Measurements from ENCODE around the gene ARHGAP26.

The ARHGAP26 gene

DNA sequence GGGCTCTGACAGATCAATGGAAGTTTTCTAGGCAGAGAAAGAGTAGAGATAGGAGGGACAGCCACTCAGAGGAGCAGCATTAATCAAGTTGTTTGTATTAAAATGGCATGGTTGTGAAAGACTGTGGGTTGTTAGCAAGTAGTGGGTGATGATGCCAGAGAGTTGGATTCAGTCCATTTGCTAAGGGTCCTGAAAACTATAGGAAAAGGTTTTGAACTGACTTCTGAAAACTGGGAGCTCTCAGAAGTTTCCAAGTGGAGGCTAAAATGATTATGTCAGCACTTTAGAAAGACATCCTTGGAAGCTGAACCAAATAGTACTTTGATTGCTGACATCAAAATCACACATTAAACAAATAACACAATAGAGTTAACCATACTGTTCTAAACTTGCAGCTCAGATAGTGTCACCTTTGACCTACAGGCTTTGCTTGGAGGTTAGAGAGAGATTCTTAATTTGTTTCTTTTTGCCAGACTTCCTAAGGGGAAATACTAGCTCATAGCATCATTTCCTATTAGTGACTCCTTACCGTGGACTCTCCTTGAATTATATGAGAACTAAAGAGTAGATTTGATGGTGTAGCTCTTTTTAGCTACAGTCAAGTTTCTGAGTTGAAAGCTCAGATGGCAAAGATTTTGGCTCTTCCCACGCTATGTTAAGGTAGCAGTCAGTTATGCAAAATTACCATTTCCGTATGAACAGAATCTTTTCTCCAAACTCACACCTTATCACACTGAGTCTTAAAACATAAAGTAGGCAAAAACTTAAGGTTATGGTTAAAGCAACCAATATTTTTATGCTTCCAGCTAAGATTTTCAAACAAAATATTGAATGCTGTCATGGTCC, 356.2 kb downstream of the ARHGAP26 start:
- Histone ChIP-seq H3K27ac (ENCODE audit: low read length) (no peak overlapping the region), H3K4me1 (ENCODE audit: control insufficient read depth in 1 of 2, insufficient read depth in 2 of 2, low read length in 2 of 2) (peaks cover 6 to 14% of the 10 kb centered on the region in 2 donors), H3K36me3 (ENCODE audit: control insufficient read depth in 1 of 2, insufficient read depth in 2 of 2, low read length in 2 of 2) (peaks cover 0 to 4% of the 10 kb centered on the region in 2 donors), H3K27me3 (ENCODE audit: low read depth, low read length) (no peaks in the 10 kb centered on the region), H3K9me3 (ENCODE audit: control insufficient read depth in 1 of 2, low read length in 2 of 2) (no peaks in the 10 kb centered on the region), H3K4me3 (ENCODE audit: low read depth in 1 of 2, low read length in 2 of 2) (no peak overlapping the region)

DNA sequence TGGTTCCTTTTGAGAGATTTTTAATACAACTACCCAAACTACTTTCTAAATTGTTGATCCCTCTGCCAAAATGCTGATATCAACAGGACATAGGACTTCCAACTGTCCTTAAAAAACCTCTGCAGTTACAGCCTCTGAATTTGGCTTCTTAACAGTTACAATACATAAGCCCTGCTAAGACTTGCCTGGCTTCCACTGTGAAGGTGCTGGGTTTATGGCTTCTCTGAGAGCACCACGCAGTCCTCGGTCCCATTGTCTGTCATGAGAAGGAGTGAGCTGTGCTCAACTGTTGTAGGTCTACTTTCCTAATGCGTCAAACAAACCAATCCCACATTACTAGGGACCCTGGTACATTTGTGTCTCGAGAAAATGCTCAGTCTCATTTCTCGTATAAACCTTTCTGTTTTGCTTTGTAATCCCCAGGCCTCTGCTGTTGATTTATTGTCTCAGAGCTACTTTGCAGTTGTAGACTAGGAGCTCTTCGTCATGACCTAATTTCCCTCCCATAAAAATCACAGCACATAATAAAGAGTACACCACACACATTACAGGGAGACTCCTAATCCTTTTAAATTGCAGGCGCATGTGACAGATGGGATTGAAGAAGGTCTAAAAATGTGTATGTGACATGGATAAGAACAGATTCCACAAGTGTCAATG, 358.4 kb downstream of the ARHGAP26 start:
- Histone ChIP-seq H3K4me1 (ENCODE audit: control insufficient read depth in 1 of 2, insufficient read depth in 2 of 2, low read length in 2 of 2) (peaks cover 6 to 14% of the 10 kb centered on the region in 2 donors), H3K9me3 (ENCODE audit: control insufficient read depth in 1 of 2, low read length in 2 of 2) (no peaks in the 10 kb centered on the region), H3K27me3 (ENCODE audit: low read depth, low read length) (no peaks in the 10 kb centered on the region), H3K27ac (ENCODE audit: low read length) (no peak overlapping the region), H3K36me3 (ENCODE audit: control insufficient read depth in 1 of 2, insufficient read depth in 2 of 2, low read length in 2 of 2) (no peaks in the 10 kb centered on the region), H3K4me3 (ENCODE audit: low read depth in 1 of 2, low read length in 2 of 2) (no peak overlapping the region)

DNA sequence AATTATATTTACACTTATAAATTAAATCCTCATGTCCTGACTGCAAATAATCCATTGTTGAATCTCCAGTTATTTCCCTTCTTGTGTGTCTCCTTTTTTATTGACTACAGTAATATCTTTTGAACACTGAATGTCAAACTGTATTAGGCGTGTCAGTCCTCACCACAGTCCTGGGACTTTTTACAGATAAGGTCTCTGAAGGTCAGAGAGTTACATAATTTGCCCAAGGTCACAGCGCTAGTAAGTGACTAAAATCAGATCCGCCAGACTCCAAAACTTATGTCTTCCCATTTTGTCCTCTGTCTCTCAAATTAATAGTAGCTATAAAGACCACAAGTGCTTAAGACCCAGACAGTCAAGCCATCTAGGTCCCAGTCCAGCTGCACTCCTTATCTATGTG, 359.0 kb downstream of the ARHGAP26 start:
- H3K4me1 ChIP-seq (ENCODE audit: control insufficient read depth in 1 of 2, insufficient read depth in 2 of 2, low read length in 2 of 2), result peaks cover 6 to 17% of the 10 kb centered on the region in 2 donors
- no peaks in the 10 kb centered on the region for H3K27me3 ChIP-seq (ENCODE audit: low read depth, low read length)
- peaks cover 0 to 3% of the 10 kb centered on the region in 2 donors for H3K36me3 ChIP-seq (ENCODE audit: control insufficient read depth in 1 of 2, insufficient read depth in 2 of 2, low read length in 2 of 2)
- no peaks in the 10 kb centered on the region for H3K9me3 ChIP-seq (ENCODE audit: control insufficient read depth in 1 of 2, low read length in 2 of 2)
- no peak overlapping the region for H3K27ac ChIP-seq (ENCODE audit: low read length)
- no peak overlapping the region for H3K4me3 ChIP-seq (ENCODE audit: low read depth in 1 of 2, low read length in 2 of 2)

DNA sequence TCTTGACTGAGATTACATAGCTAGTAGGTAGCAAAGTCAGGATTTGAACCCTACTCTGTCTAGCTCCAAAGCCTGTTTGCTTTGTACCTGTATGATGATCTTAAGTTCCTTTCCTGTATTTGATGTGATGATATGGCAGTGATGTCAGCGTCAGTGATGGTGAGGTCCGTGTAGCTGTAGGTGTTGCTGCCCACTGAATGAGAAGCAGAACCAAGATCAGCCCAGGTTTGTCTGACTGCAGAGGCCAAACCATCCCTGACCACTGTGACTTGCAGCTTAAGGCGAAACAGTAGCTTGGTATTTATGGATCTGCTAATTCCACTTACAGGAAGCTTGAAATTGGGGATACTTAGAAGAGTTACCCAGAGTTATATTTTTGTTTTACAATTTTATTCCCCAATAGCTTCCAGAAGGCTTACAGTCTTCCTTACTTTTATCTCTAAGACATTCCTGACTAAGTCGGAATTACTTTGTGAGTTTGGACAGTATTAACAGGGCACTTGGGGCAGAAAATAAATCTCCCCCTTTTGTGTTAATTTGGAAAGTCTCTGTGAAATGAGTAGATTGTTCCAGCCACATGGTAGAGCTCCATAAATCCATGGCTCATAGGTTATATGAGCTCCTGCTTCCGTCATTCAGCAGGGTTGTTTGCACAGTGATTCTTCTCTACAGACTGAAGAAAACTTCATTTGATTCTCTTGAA, 359.9 kb downstream of the ARHGAP26 start:
- no peak overlapping the region for H3K4me3 ChIP-seq (ENCODE audit: low read depth in 1 of 2, low read length in 2 of 2)
- no peak overlapping the region for H3K27ac ChIP-seq (ENCODE audit: low read length)
- no peaks in the 10 kb centered on the region for H3K9me3 ChIP-seq (ENCODE audit: control insufficient read depth in 1 of 2, low read length in 2 of 2)
- peaks cover 6 to 12% of the 10 kb centered on the region in 2 donors for H3K36me3 ChIP-seq (ENCODE audit: control insufficient read depth in 1 of 2, insufficient read depth in 2 of 2, low read length in 2 of 2)
- H3K4me1 ChIP-seq (ENCODE audit: control insufficient read depth in 1 of 2, insufficient read depth in 2 of 2, low read length in 2 of 2), result peaks cover 6 to 17% of the 10 kb centered on the region in 2 donors
- H3K27me3 ChIP-seq (ENCODE audit: low read depth, low read length), result no peaks in the 10 kb centered on the region

DNA sequence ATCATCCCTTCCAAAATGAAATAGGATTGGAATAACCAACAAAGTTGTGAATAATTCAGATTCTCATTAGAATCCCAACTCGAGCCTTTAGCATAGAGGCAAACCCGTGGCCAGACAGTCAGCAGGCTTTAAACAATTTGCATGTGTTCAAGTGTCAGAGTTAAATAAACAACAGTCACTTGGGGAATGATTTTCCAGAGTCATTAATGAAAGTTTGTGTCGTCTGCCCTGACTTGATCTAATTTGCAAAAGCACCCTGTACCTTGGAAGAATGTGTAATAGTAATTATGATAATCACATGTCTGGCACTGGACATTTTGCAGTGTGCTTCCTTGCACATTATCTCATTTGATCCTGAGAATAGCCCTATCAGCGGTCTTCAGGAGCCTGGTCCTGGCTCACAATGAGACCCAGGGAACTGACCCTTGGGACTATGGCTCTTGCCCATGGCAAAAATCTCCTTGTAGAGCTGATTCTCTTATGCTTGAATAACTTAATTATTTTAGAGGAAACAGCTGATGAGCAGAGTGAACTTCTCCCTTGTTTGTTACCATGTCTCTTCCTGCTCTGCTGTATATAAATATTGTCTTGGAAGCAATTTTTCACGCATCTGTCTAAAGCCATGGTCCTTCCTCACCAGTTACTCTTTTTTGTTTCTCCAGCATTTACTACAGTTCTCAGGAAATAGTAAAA, 360.6 kb downstream of the ARHGAP26 start:
- Histone ChIP-seq H3K9me3 (ENCODE audit: control insufficient read depth in 1 of 2, low read length in 2 of 2) (no peaks in the 10 kb centered on the region), H3K4me1 (ENCODE audit: control insufficient read depth in 1 of 2, insufficient read depth in 2 of 2, low read length in 2 of 2) (peaks cover 6 to 11% of the 10 kb centered on the region in 2 donors), H3K27ac (ENCODE audit: low read length) (no peak overlapping the region), H3K27me3 (ENCODE audit: low read depth, low read length) (no peaks in the 10 kb centered on the region), H3K36me3 (ENCODE audit: control insufficient read depth in 1 of 2, insufficient read depth in 2 of 2, low read length in 2 of 2) (peaks cover 8 to 13% of the 10 kb centered on the region in 2 donors), H3K4me3 (ENCODE audit: low read depth in 1 of 2, low read length in 2 of 2) (no peak overlapping the region)

DNA sequence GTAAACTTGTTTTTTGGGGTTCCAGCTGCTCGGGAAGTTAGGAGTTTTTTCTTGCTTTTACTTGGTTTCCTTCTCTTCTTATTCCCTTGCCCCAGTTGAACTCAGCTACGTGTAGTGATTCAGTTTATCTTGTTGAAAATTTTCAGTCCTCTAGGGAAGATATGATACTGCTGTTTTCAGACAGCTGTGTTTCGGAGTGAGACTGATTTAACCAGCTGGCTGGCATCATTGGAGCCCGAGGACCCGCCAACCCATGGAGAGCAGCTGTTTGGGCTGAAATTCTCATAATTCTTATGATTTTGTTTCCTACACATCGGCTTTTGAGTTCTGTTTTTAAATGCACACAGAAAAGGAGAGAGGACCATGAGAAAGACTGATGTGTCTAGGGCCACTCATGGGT, 361.8 kb downstream of the ARHGAP26 start:
- peaks cover 8 to 13% of the 10 kb centered on the region in 2 donors for H3K36me3 ChIP-seq (ENCODE audit: control insufficient read depth in 1 of 2, insufficient read depth in 2 of 2, low read length in 2 of 2)
- H3K27ac ChIP-seq (ENCODE audit: low read length), result no peak overlapping the region
- H3K9me3 ChIP-seq (ENCODE audit: control insufficient read depth in 1 of 2, low read length in 2 of 2), result no peaks in the 10 kb centered on the region
- H3K27me3 ChIP-seq (ENCODE audit: low read depth, low read length), result no peaks in the 10 kb centered on the region
- no peak overlapping the region for H3K4me3 ChIP-seq (ENCODE audit: low read depth in 1 of 2, low read length in 2 of 2)
- peaks cover 0 to 9% of the 10 kb centered on the region in 2 donors for H3K4me1 ChIP-seq (ENCODE audit: control insufficient read depth in 1 of 2, insufficient read depth in 2 of 2, low read length in 2 of 2)

DNA sequence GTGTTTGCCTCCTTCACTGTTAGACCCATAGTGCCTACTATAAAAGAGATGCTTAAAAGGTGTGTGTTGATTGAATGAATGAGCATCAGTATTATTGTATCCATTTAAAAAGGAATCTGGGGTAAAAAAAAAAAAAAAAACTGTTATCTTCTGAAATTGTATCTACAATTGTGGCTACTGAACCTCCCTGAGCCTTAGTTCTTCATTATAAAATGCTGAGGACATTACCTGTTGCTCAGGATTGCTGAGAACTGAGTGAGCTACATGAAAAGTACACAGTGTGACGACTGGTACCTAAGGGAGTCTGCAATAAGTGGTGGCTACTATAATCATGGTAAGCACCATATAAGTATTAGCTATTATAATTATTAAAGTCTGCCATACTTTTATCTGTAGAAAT, 362.6 kb downstream of the ARHGAP26 start:
- no peak overlapping the region for H3K4me3 ChIP-seq (ENCODE audit: low read depth in 1 of 2, low read length in 2 of 2)
- H3K36me3 ChIP-seq (ENCODE audit: control insufficient read depth in 1 of 2, insufficient read depth in 2 of 2, low read length in 2 of 2), result peaks cover 8 to 13% of the 10 kb centered on the region in 2 donors
- H3K9me3 ChIP-seq (ENCODE audit: control insufficient read depth in 1 of 2, low read length in 2 of 2), result no peaks in the 10 kb centered on the region
- no peaks in the 10 kb centered on the region for H3K27me3 ChIP-seq (ENCODE audit: low read depth, low read length)
- peaks cover 0 to 9% of the 10 kb centered on the region in 2 donors for H3K4me1 ChIP-seq (ENCODE audit: control insufficient read depth in 1 of 2, insufficient read depth in 2 of 2, low read length in 2 of 2)
- H3K27ac ChIP-seq (ENCODE audit: low read length), result no peak overlapping the region

DNA sequence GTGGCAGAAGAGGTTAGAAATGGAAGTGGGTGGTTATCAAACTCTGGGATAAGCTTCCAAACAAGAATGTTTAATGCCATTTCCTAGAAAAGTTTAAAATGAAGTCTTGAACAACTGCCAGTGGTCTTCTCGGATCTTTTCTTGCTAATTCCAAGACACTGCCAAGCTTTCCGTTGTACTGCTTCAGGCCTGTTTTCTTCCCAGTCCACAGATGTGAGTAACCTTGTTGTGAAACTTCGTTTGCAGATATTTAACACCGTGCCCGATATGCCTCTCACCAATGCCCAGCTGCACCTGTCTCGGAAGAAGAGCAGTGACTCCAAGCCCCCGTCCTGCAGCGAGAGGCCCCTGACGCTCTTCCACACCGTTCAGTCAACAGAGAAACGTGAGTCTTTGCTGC, 363.5 kb downstream of the ARHGAP26 start:
- peaks cover 0 to 5% of the 10 kb centered on the region in 2 donors for H3K4me1 ChIP-seq (ENCODE audit: control insufficient read depth in 1 of 2, insufficient read depth in 2 of 2, low read length in 2 of 2)
- peaks cover 8 to 13% of the 10 kb centered on the region in 2 donors for H3K36me3 ChIP-seq (ENCODE audit: control insufficient read depth in 1 of 2, insufficient read depth in 2 of 2, low read length in 2 of 2)
- H3K9me3 ChIP-seq (ENCODE audit: control insufficient read depth in 1 of 2, low read length in 2 of 2), result no peaks in the 10 kb centered on the region
- no peak overlapping the region for H3K27ac ChIP-seq (ENCODE audit: low read length)
- H3K27me3 ChIP-seq (ENCODE audit: low read depth, low read length), result no peaks in the 10 kb centered on the region
- no peak overlapping the region for H3K4me3 ChIP-seq (ENCODE audit: low read depth in 1 of 2, low read length in 2 of 2)

DNA sequence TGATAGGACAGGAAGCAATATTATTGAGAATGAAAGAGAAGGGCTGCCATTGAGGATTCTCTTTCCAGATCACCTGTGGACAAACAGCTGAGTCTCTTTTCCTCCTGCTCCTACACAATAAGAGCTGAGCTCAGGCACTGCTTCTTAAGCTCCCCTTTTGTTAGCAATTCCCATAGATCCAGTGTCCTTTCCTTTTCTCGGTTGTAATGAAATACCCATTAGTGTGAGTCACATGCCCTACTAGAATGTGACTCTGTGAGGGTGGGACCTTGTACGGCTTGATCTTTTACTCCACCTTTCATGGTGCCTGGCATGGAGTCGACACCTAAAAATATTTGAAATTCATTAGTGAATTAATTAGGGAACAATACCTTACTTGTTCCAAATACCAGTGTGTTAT, 364.1 kb downstream of the ARHGAP26 start:
- peaks cover 8 to 13% of the 10 kb centered on the region in 2 donors for H3K36me3 ChIP-seq (ENCODE audit: control insufficient read depth in 1 of 2, insufficient read depth in 2 of 2, low read length in 2 of 2)
- H3K27ac ChIP-seq (ENCODE audit: low read length), result no peak overlapping the region
- no peak overlapping the region for H3K4me3 ChIP-seq (ENCODE audit: low read depth in 1 of 2, low read length in 2 of 2)
- H3K27me3 ChIP-seq (ENCODE audit: low read depth, low read length), result no peaks in the 10 kb centered on the region
- H3K4me1 ChIP-seq (ENCODE audit: control insufficient read depth in 1 of 2, insufficient read depth in 2 of 2, low read length in 2 of 2), result peaks cover 0 to 3% of the 10 kb centered on the region in 2 donors
- no peaks in the 10 kb centered on the region for H3K9me3 ChIP-seq (ENCODE audit: control insufficient read depth in 1 of 2, low read length in 2 of 2)

DNA sequence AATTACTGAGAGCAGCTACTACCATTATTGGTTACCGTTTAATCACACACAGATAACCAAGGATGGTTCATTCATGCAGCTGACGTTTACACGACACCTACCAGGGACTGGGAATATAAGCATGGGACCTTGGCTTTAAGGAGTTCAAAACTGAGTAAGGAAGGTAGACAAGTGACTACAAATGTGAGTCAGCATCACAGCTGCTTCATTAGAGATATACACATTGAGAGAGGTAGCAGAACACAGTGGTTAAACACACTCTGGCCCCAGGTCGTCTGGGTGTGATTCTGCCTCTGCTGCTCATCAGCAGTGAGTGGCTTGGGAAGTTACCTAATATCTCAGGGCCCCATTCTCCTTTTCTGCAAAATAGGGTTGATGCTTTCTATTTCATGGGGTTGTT, 364.7 kb downstream of the ARHGAP26 start:
- peaks cover 0 to 3% of the 10 kb centered on the region in 2 donors for H3K4me1 ChIP-seq (ENCODE audit: control insufficient read depth in 1 of 2, insufficient read depth in 2 of 2, low read length in 2 of 2)
- no peaks in the 10 kb centered on the region for H3K9me3 ChIP-seq (ENCODE audit: control insufficient read depth in 1 of 2, low read length in 2 of 2)
- no peak overlapping the region for H3K27ac ChIP-seq (ENCODE audit: low read length)
- H3K27me3 ChIP-seq (ENCODE audit: low read depth, low read length), result no peaks in the 10 kb centered on the region
- no peak overlapping the region for H3K4me3 ChIP-seq (ENCODE audit: low read depth in 1 of 2, low read length in 2 of 2)
- peaks cover 8 to 13% of the 10 kb centered on the region in 2 donors for H3K36me3 ChIP-seq (ENCODE audit: control insufficient read depth in 1 of 2, insufficient read depth in 2 of 2, low read length in 2 of 2)
